Measurements from ENCODE around the gene PCCA.

Gene PCCA

GRCh38 chr13:100398360-100398759 lies 309.5 kb downstream of the PCCA start:
- H3K36me3 ChIP-seq, result peaks cover 0 to under 1% (median 0%) of the 10 kb centered on the region in 3 donors
- no peaks in the 10 kb centered on the region for H3K27me3 ChIP-seq
- DNase-seq, result no peak
- no peak overlapping the region for H3K4me3 ChIP-seq
- no peak for TF ChIP-seq CTCF (IDR thresholded peaks at IDR 0.05)
- no peak overlapping the region for H3K27ac ChIP-seq
- H3K9me3 ChIP-seq, result no peaks in the 10 kb centered on the region
- intact Hi-C loops (cut with DNase I; ENCODE audit: low total_unique reads), result no loop called here
- peaks cover 0 to 8% (median 1%) of the 10 kb centered on the region in 4 donors for H3K4me1 ChIP-seq

- Histone ChIP-seq H3K27me3 (no peaks in the 10 kb centered on the region), H3K36me3 (peaks cover under 1 to 10% (median 4%) of the 10 kb centered on the region in 3 donors), H3K27ac (no peak overlapping the region), H3K4me1 (no peaks in the 10 kb centered on the region), H3K4me3 (no peak overlapping the region), H3K9me3 (no peaks in the 10 kb centered on the region)
- DNase-seq, result no peak
- intact Hi-C loops (cut with DNase I; ENCODE audit: low total_unique reads), result no loop called here
- no peak for TF ChIP-seq CTCF (IDR thresholded peaks at IDR 0.05)
Observed at GRCh38 chr13:100399455-100399854, 310.6 kb downstream of the PCCA start.

- Histone ChIP-seq H3K36me3 (peaks cover 13 to 40% (median 35%) of the 10 kb centered on the region in 3 donors), H3K4me1 (no peaks in the 10 kb centered on the region), H3K4me3 (no peak overlapping the region), H3K9me3 (peaks cover 7 to 27% (median 18%) of the 10 kb centered on the region in 3 donors), H3K27ac (no peak overlapping the region), H3K27me3 (no peaks in the 10 kb centered on the region)
- DNase-seq, result no peak
- intact Hi-C loops (cut with DNase I; ENCODE audit: low total_unique reads), result no loop called here
- TF ChIP-seq CTCF (IDR thresholded peaks at IDR 0.05), result no peak
Observed at GRCh38 chr13:100403675-100404074, 314.8 kb downstream of the PCCA start.

DNA sequence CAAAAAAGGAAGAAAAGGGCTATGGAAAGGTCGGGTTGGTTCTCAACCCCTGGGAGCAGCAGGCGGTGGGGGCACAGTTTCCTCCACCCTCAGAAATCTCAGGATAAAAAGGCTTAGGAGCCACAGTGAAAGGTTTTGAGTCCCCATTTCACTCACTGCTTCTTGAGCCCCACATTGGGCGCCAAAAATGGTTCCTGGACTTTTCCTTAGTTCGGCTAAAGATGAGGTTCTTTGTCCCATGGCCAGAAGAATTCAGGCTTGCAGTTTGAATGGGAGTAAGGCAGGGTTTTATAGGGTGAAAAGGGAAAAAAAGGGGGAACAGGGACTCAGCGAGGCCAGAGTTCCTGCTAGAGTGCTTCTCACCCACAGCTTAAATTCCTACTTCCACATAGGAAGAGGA lies 320.2 kb downstream of the PCCA start:
- no peak for TF ChIP-seq CTCF (IDR thresholded peaks at IDR 0.05)
- intact Hi-C loops (cut with DNase I; ENCODE audit: low total_unique reads), result no loop called here
- peaks cover 14 to 47% (median 36%) of the 10 kb centered on the region in 3 donors for H3K9me3 ChIP-seq
- peaks cover 33 to 60% (median 56%) of the 10 kb centered on the region in 3 donors for H3K36me3 ChIP-seq
- no peaks in the 10 kb centered on the region for H3K4me1 ChIP-seq
- DNase-seq, result no peak
- H3K4me3 ChIP-seq, result no peak overlapping the region
- no peaks in the 10 kb centered on the region for H3K27me3 ChIP-seq
- H3K27ac ChIP-seq, result no peak overlapping the region

DNA sequence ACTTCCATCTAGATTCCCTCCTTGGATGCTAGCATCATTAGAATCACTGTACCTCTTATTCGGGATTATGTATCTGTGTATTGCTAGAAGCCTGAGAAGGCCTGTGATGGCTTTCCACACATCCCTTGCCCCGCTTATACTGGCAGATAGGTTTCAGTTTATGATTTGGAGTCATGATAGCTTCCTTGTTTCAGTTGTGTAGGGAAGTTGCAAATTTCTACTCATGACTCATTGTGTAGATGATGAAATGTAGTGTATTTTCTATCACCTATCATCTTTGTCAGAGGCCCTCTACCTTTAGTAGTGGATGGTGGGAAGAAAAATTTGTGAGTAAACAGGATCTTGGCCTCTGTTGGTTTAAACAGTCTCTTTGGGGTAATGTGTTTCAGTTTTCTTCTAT lies 334.5 kb downstream of the PCCA start:
- Histone ChIP-seq H3K4me1 (no peaks in the 10 kb centered on the region), H3K9me3 (no peaks in the 10 kb centered on the region), H3K27ac (no peak overlapping the region), H3K4me3 (no peak overlapping the region), H3K27me3 (no peaks in the 10 kb centered on the region), H3K36me3 (peaks cover 0 to 5% (median 4%) of the 10 kb centered on the region in 3 donors)
- no peak for TF ChIP-seq CTCF (IDR thresholded peaks at IDR 0.05)
- DNase-seq, result no peak
- intact Hi-C loops (cut with DNase I; ENCODE audit: low total_unique reads), result no loop called here

DNA sequence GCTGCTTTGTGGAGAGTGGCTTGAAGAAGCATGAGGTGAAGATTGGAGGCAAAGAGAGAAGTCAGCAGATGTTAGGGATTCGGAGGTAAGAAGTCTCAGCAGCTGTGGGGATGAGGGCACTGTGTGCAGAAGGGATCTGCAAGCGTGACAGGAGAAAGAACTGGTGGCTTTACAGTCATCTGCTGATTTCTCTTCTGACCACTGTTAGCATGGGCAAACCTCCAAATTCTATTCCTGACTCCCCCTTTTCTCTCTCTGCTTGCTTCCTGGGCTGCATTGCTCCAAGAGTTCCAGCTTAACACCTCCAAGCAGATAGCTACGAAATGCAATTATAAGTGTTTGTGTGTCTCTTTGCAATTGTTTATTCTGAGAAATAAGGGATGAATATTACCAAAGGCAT lies 340.1 kb downstream of the PCCA start:
- Histone ChIP-seq H3K4me3 (no peak overlapping the region), H3K27ac (no peak overlapping the region), H3K36me3 (peaks cover 8 to 10% (median 10%) of the 10 kb centered on the region in 3 donors), H3K9me3 (no peaks in the 10 kb centered on the region), H3K27me3 (no peaks in the 10 kb centered on the region), H3K4me1 (no peaks in the 10 kb centered on the region)
- intact Hi-C loops (cut with DNase I; ENCODE audit: low total_unique reads), result no loop called here
- TF ChIP-seq CTCF (IDR thresholded peaks at IDR 0.05), result no peak
- DNase-seq, result no peak
